Activated T-cell treated with anti-CD3 and anti-CD28 coated beads, Interleukin-2, amount 50 U/mL, for 72 hours (primary cell): ENCODE measurements around the gene TCP11. TPM values are rescaled to one million over a fixed set of nuclear protein-coding genes. Genes with fewer than 3 reads are reported as not detected.

Experiments used
- ATAC-seq, 2 donors: fragments of 150-1000 bp; cut with Tn5 transposase; replicated peaks in 1 of 2; 2 replicates each; pipeline ENCODE4 v1.10.0; 2021; ENCODE audit warnings: moderate library complexity in 2 of 2, mild to moderate bottlenecking in 1 of 2
- DNase-seq, 2 donors: peaks; one replicate each; pipeline ENCODE4 v3.0.0; 2021 to 2022; ENCODE audit warnings: mixed read lengths in 1 of 2
- H3K27ac Mint-ChIP-seq: one replicate; pipeline ENCODE4 v1.8.0; 2022; ENCODE audit warnings: mild to moderate bottlenecking, moderate library complexity, mixed read lengths
- H3K27me3 Mint-ChIP-seq: one replicate; pipeline ENCODE4 v1.8.0; 2022; ENCODE audit warnings: low read depth, mixed read lengths
- H3K36me3 Mint-ChIP-seq, 2 donors: one replicate each; pipeline ENCODE4 v1.8.0; 2022; ENCODE audit warnings: mixed read lengths in 2 of 2, mild to moderate bottlenecking in 1 of 2; ENCODE audit not compliant: insufficient read depth in 2 of 2
- H3K4me1 Mint-ChIP-seq: one replicate; pipeline ENCODE4 v1.8.0; 2022; ENCODE audit warnings: low read depth, mixed read lengths
- H3K4me3 Mint-ChIP-seq, 2 donors: one replicate each; pipeline ENCODE4 v1.8.0; 2022; ENCODE audit warnings: mild to moderate bottlenecking in 2 of 2, mixed read lengths in 2 of 2, moderate library complexity in 2 of 2
- H3K9me3 Mint-ChIP-seq, 2 donors: one replicate each; pipeline ENCODE4 v1.8.0; 2022; ENCODE audit warnings: mixed read lengths in 2 of 2
- total RNA-seq, 2 donors: library from RNA; stranded (reverse); gene quantifications; one replicate each; pipeline ENCODE4 v1.2.3, GENCODE V29; 2022

TCP11 gene
- total RNA-seq, 2 donors from 2014 or later = not detected

- no peaks in the 10 kb centered on the region for H3K36me3 Mint-ChIP-seq
- H3K27ac Mint-ChIP-seq = no peak overlapping the region
- H3K4me1 Mint-ChIP-seq = no peaks in the 10 kb centered on the region
- no peak for ATAC-seq
- no peak overlapping the region for H3K4me3 Mint-ChIP-seq
- H3K27me3 Mint-ChIP-seq = no peaks in the 10 kb centered on the region
- DNase-seq = no peak
- no peaks in the 10 kb centered on the region for H3K9me3 Mint-ChIP-seq
Observed at GRCh38 chr6:35076997-35077712, 64.0 kb downstream of the TCP11 start.

GRCh38 chr6:35073766-35074471, 67.2 kb downstream of the TCP11 start:
- DNase-seq (no peak), ATAC-seq (no peak)
- no peak overlapping the region for H3K4me3 Mint-ChIP-seq

GRCh38 chr6:35073211-35073610, 67.9 kb downstream of the TCP11 start:
- no peaks in the 10 kb centered on the region for H3K27me3 Mint-ChIP-seq
- H3K4me3 Mint-ChIP-seq = no peak overlapping the region
- no peak for DNase-seq
- no peaks in the 10 kb centered on the region for H3K36me3 Mint-ChIP-seq
- ATAC-seq = no peak
- H3K27ac Mint-ChIP-seq = no peak overlapping the region
- H3K9me3 Mint-ChIP-seq = no peaks in the 10 kb centered on the region
- no peaks in the 10 kb centered on the region for H3K4me1 Mint-ChIP-seq

More at GRCh38 chr6:35073766-35074471, 67.2 kb downstream of the TCP11 start:
- no peaks in the 10 kb centered on the region for H3K4me1 Mint-ChIP-seq
- no peaks in the 10 kb centered on the region for H3K36me3 Mint-ChIP-seq
- no peak overlapping the region for H3K27ac Mint-ChIP-seq
- no peaks in the 10 kb centered on the region for H3K9me3 Mint-ChIP-seq
- no peaks in the 10 kb centered on the region for H3K27me3 Mint-ChIP-seq

- Mint-ChIP-seq H3K27me3 (no peaks in the 10 kb centered on the region), H3K4me3 (no peak overlapping the region), H3K27ac (no peak overlapping the region), H3K9me3 (no peaks in the 10 kb centered on the region), H3K4me1 (no peaks in the 10 kb centered on the region), H3K36me3 (no peaks in the 10 kb centered on the region)
- no peak for DNase-seq
- no peak for ATAC-seq
Observed at GRCh38 chr6:35072698-35073055, 68.5 kb downstream of the TCP11 start.

GRCh38 chr6:35072051-35072697, 69.0 kb downstream of the TCP11 start:
- Mint-ChIP-seq H3K27me3 (no peaks in the 10 kb centered on the region), H3K4me1 (no peaks in the 10 kb centered on the region), H3K9me3 (no peaks in the 10 kb centered on the region), H3K36me3 (no peaks in the 10 kb centered on the region), H3K4me3 (no peak overlapping the region), H3K27ac (no peak overlapping the region)
- ATAC-seq (no peak), DNase-seq (no peak)

GRCh38 chr6:35071347-35071994, 69.7 kb downstream of the TCP11 start:
- H3K9me3 Mint-ChIP-seq = no peaks in the 10 kb centered on the region
- H3K36me3 Mint-ChIP-seq = no peaks in the 10 kb centered on the region
- no peak overlapping the region for H3K4me3 Mint-ChIP-seq
- ATAC-seq (no peak), DNase-seq (no peak)
- no peaks in the 10 kb centered on the region for H3K27me3 Mint-ChIP-seq
- H3K4me1 Mint-ChIP-seq = no peaks in the 10 kb centered on the region
- no peak overlapping the region for H3K27ac Mint-ChIP-seq

DNA sequence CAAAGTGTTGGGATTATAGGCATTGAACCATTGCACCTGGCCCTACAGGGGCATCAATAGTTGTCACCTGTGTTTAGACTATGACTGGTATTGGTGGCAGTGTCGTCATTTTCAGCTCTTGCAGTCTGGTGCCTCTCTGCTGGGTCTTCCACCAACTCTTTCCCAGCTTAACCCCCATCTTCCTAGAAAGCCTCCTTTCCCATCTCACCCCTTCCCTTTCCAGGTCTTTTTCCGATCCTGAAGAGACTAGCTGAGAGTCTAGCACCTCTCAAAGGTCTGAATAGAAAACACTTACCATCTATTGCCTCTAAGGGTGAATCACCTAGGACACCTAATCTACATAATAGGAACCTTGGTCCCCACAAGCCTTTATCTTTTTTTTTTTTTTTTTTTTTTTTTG, 71.0 kb downstream of the TCP11 start:
- ATAC-seq = no peak
- H3K4me3 Mint-ChIP-seq = no peak overlapping the region
- H3K36me3 Mint-ChIP-seq = no peaks in the 10 kb centered on the region
- no peaks in the 10 kb centered on the region for H3K4me1 Mint-ChIP-seq
- no peaks in the 10 kb centered on the region for H3K27me3 Mint-ChIP-seq
- no peak for DNase-seq
- no peaks in the 10 kb centered on the region for H3K9me3 Mint-ChIP-seq
- no peak overlapping the region for H3K27ac Mint-ChIP-seq

DNA sequence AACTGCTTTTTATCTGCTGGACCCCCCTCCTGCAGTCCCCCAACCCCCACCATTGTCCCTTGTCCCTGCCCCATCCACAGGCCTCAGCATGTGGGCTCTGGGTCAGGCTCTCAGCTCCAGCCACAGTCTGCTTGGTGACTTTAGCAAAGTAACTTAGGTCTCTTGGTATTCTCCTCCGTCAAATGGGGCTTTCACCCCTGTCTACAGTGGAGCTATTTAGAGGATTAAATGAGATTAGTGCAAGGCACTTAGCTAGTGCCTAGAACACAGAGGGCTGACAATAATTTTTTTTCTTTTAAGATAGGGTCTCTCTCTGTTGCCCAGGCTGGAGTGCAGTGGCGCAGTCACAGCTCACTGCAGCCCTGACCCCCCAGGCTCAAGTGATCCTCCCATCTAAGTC, 71.9 kb downstream of the TCP11 start:
- no peaks in the 10 kb centered on the region for H3K9me3 Mint-ChIP-seq
- H3K27me3 Mint-ChIP-seq = no peaks in the 10 kb centered on the region
- no peaks in the 10 kb centered on the region for H3K4me1 Mint-ChIP-seq
- H3K36me3 Mint-ChIP-seq = no peaks in the 10 kb centered on the region
- no peak overlapping the region for H3K27ac Mint-ChIP-seq
- H3K4me3 Mint-ChIP-seq = no peak overlapping the region
- ATAC-seq (no peak), DNase-seq (no peak)

- Mint-ChIP-seq H3K9me3 (no peaks in the 10 kb centered on the region), H3K4me1 (no peaks in the 10 kb centered on the region), H3K4me3 (no peak overlapping the region), H3K27ac (no peak overlapping the region), H3K36me3 (no peaks in the 10 kb centered on the region), H3K27me3 (no peaks in the 10 kb centered on the region)
- DNase-seq = no peak
- ATAC-seq = no peak
Observed at GRCh38 chr6:35068644-35069043, 72.5 kb downstream of the TCP11 start.

GRCh38 chr6:35068206-35068605, 72.9 kb downstream of the TCP11 start:
- ATAC-seq (no peak), DNase-seq (no peak)
- Mint-ChIP-seq H3K27ac (no peak overlapping the region), H3K36me3 (no peaks in the 10 kb centered on the region), H3K9me3 (no peaks in the 10 kb centered on the region), H3K4me3 (no peak overlapping the region), H3K4me1 (no peaks in the 10 kb centered on the region), H3K27me3 (no peaks in the 10 kb centered on the region)

Other genes starting within 250 kb of the TCP11 start
- under 1 TPM; 0.05 to 0.16 TPM for gene SCUBE3, start 72.6 kb upstream of the TCP11 start, total RNA-seq
- 10 to 100 TPM; 52.1 to 55.9 TPM for gene ZNF76, start 118.4 kb upstream of the TCP11 start, total RNA-seq
- 100 to 1,000 TPM; 108 to 127 TPM for gene DEF6, start 156.5 kb upstream of the TCP11 start, total RNA-seq
- gene PPARD, start 201.2 kb upstream of the TCP11 start, total RNA-seq = 10 to 100 TPM; 24.1 to 27.9 TPM